ENCODE data around the gene DEGS2.
"Not testable (repeated sequence)": the region's sequence is repeated elsewhere in the genome, so short reads cannot be mapped to it uniquely, and the experiment has no call there.

Gene DEGS2

GRCh38 chr14:100159094-100159864 is at the start of gene DEGS2:
Gene DEGS2, minus strand, starts transcription at chr14:100159645. Its CDS starts 58 bp downstream, at chr14:100159587.
- no peak for TF ChIP-seq CTCF (IDR thresholded peaks at IDR 0.05; ENCODE audit: borderline replicate concordance, insufficient read depth, low read depth, low read length)
- peak within 1 kb of the TSS; percentile 49 for H3K4me3 ChIP-seq (ENCODE audit: low read depth, low read length)

- H3K4me3 ChIP-seq (ENCODE audit: low read depth, low read length): not testable (repeated sequence)
Observed at GRCh38 chr14:100208136-100208535, 48.7 kb upstream of the DEGS2 start.

GRCh38 chr14:100207588-100207987 is 48.1 kb upstream of the DEGS2 start:
- H3K4me3 ChIP-seq (ENCODE audit: low read depth, low read length): not testable (repeated sequence)

GRCh38 chr14:100204835-100205167 is 45.4 kb upstream of the DEGS2 start:
- H3K4me3 ChIP-seq (ENCODE audit: low read depth, low read length): not testable (repeated sequence)

GRCh38 chr14:100203962-100204834 is 44.8 kb upstream of the DEGS2 start:
- no peak for TF ChIP-seq CTCF (IDR thresholded peaks at IDR 0.05; ENCODE audit: borderline replicate concordance, insufficient read depth, low read depth, low read length)
- no peak overlapping the region for H3K4me3 ChIP-seq (ENCODE audit: low read depth, low read length)

GRCh38 chr14:100203146-100203545 is 43.7 kb upstream of the DEGS2 start:
- no peak for TF ChIP-seq CTCF (IDR thresholded peaks at IDR 0.05; ENCODE audit: borderline replicate concordance, insufficient read depth, low read depth, low read length)
- no peak overlapping the region for H3K4me3 ChIP-seq (ENCODE audit: low read depth, low read length)

- TF ChIP-seq CTCF (IDR thresholded peaks at IDR 0.05; ENCODE audit: borderline replicate concordance, insufficient read depth, low read depth, low read length): no peak
Observed at GRCh38 chr14:100202712-100203111, 43.3 kb upstream of the DEGS2 start.

GRCh38 chr14:100201701-100202100 is 42.3 kb upstream of the DEGS2 start:
- TF ChIP-seq CTCF (IDR thresholded peaks at IDR 0.05; ENCODE audit: borderline replicate concordance, insufficient read depth, low read depth, low read length): no peak
- H3K4me3 ChIP-seq (ENCODE audit: low read depth, low read length): no peak overlapping the region

More at GRCh38 chr14:100202712-100203111, 43.3 kb upstream of the DEGS2 start:
- H3K4me3 ChIP-seq (ENCODE audit: low read depth, low read length): no peak overlapping the region

Measured in GM12875 (cell line).